GM12874 (cell line): ENCODE data around the gene UBE2Q1.

Experiments used
- CTCF ChIP-seq: IDR thresholded peaks from 2 replicates; pipeline ENCODE4 v1.5.1; 2011; ENCODE audit warnings: low read depth, mild to moderate bottlenecking, control low read depth, low read length, moderate library complexity; ENCODE audit not compliant: insufficient read depth

Gene UBE2Q1

DNA sequence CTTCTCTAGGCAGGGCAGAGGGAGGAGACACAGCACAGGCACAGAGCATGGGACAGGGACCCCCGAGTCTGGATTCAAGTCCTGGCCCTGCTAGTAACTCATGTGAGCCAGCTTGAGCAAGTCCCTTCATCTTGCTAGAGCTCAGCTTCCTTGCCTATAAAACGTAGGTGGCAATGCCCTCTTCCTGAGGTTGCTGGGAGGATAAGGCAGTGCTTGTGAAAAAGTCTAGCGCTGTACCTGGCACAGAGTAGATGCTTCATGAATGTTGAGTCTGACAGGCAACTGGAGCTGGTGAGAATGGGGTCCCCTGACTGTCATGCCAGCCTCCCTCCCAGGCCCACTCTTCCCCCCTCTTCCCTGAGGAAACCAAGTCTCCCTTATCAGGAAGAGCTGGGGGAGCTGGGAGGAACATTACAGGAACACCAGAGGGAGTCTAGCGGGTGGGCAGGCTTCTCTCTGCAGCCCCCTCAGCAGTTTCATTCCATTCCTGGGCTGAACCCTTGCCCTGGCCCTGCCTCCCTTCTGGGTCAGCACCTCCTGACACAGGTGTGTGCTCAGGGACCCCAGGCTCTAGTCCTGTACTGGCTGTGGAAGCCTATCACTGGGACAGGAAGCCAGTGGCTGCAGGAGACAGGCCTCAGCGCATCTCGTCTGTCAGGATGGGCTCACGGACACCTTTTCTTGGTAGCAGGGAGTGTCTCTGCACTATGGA lies 19.0 kb upstream of the UBE2Q1 start:
- no peak for TF ChIP-seq CTCF

DNA sequence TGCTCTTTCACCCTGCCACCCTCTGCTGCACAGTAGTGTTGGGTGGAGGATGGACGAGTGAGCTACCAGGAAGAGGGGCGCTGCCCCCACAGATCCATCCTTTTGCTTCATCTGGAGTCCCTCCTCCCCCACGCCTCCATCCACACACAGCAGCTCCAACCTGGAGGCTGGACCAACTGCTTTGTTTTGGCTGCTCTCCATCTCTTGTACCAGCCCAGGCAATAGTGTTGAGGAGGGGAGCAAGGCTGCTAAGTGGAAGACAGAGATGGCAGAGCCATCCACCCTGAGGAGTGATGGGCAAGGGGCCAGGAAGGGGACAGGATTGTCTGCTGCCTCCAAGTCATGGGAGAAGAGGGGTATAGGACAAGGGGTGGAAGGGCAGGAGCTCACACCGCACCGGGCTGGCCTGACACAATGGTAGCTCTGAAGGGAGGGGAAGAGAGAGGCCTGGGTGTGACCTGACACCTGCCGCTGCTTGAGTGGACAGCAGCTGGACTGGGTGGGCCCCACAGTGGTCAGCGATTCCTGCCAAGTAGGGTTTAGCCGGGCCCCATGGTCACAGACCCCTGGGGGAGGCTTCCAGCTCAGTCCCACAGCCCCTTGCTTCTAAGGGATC lies 17.6 kb upstream of the UBE2Q1 start:
- TF ChIP-seq CTCF = no peak

- no peak for TF ChIP-seq CTCF
Observed at GRCh38 chr1:154575147-154575927, 16.9 kb upstream of the UBE2Q1 start.

- TF ChIP-seq CTCF = no peak
Observed at GRCh38 chr1:154574716-154575115, 16.3 kb upstream of the UBE2Q1 start.

- no peak for TF ChIP-seq CTCF
Observed at GRCh38 chr1:154573168-154573510, 14.7 kb upstream of the UBE2Q1 start.

- no peak for TF ChIP-seq CTCF
Observed at GRCh38 chr1:154572468-154573167, 14.2 kb upstream of the UBE2Q1 start.

DNA sequence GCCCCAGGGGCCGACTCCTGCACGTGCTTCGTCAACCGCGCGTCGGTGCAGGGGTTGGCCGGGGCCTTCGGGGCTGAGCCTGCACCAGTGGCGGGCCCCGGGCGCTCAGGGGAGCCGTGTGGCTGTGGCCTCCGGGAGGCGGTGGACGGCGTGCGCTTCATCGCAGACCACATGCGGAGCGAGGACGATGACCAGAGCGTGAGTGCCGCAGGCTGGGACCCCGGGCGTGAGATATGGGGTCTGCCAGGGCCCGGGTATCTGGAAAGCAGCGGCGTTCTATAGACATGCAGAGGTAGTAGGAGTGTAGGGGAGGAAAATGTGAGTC lies 13.5 kb upstream of the UBE2Q1 start:
- TF ChIP-seq CTCF = no peak
